HepG2 (cell line): ENCODE results near the gene ZNF3. TPM values are rescaled to one million over a fixed set of nuclear protein-coding genes. Genes with fewer than 3 reads are reported as not detected.

Source experiments
- ADNP ChIP-seq: sonication (generic); formaldehyde crosslinking; IDR thresholded peaks from 2 replicates; pipeline ENCODE4 v1.4.0; 2020; ENCODE audit warnings: missing genetic modification reagents
- ARID2 ChIP-seq: sonication (generic); formaldehyde crosslinking; IDR thresholded peaks from 2 replicates; pipeline ENCODE4 v1.8.1; 2022; ENCODE audit warnings: mild to moderate bottlenecking, missing genetic modification reagents, borderline replicate concordance
- EEA1 ChIP-seq: sonication (generic); formaldehyde crosslinking; IDR thresholded peaks from 2 replicates; pipeline ENCODE4 v1.5.1; 2020; ENCODE audit warnings: mild to moderate bottlenecking, missing genetic modification reagents, borderline replicate concordance
- FOXK2 ChIP-seq: fragments of 450-650 bp; IDR thresholded peaks from 2 replicates; pipeline ENCODE4 v1.6.1; 2016
- HOXA7 ChIP-seq: sonication (generic); formaldehyde crosslinking; IDR thresholded peaks from 2 replicates; pipeline ENCODE4 v1.8.1; 2022; ENCODE audit warnings: mild to moderate bottlenecking, missing genetic modification reagents, moderate library complexity
- MAF1 ChIP-seq: sonication (generic); formaldehyde crosslinking; IDR thresholded peaks from 2 replicates; pipeline ENCODE4 v1.5.0; 2020; ENCODE audit warnings: missing genetic modification reagents, borderline replicate concordance
- MAFG ChIP-seq: sonication (generic); formaldehyde crosslinking; IDR thresholded peaks from 2 replicates; pipeline ENCODE4 v1.5.1; 2020; ENCODE audit warnings: mild to moderate bottlenecking, missing genetic modification reagents
- NFATC3 ChIP-seq: sonication (generic); formaldehyde crosslinking; IDR thresholded peaks from 2 replicates; pipeline ENCODE4 v1.5.1; 2020; ENCODE audit warnings: mild to moderate bottlenecking, missing genetic modification reagents
- NR2C2 ChIP-seq: sonication (generic); formaldehyde crosslinking; IDR thresholded peaks from 2 replicates; pipeline ENCODE4 v1.4.0; 2020; ENCODE audit warnings: missing genetic modification reagents, mild to moderate bottlenecking, moderate library complexity, borderline replicate concordance
- PRMT3 ChIP-seq: sonication (generic); formaldehyde crosslinking; IDR thresholded peaks from 2 replicates; pipeline ENCODE4 v1.8.1; 2022; ENCODE audit warnings: low read depth, mild to moderate bottlenecking, moderate library complexity, missing genetic modification reagents, borderline replicate concordance
- RAD21 ChIP-seq: fragments of 450-650 bp; formaldehyde crosslinking; IDR thresholded peaks from 2 replicates; pipeline ENCODE4 v1.5.0; 2020; ENCODE audit warnings: mild to moderate bottlenecking
- SKI ChIP-seq: fragments of 450-650 bp; IDR thresholded peaks from one replicate; pipeline ENCODE4 v1.6.1; 2018; ENCODE audit warnings: mild to moderate bottlenecking; ENCODE audit not compliant: partially characterized antibody
- SMAD9 ChIP-seq: sonication (generic); formaldehyde crosslinking; IDR thresholded peaks from 2 replicates; pipeline ENCODE4 v1.5.1; 2020; ENCODE audit warnings: mild to moderate bottlenecking, missing genetic modification reagents
- SOX6 ChIP-seq, 2 experiments: fragments of 450-650 bp in 1 of 2; sonication (generic) in 1 of 2; formaldehyde crosslinking in 1 of 2; IDR thresholded peaks; 2 replicates each; pipeline versions ENCODE4 v1.4.0 to v1.6.1; 2017 to 2020; ENCODE audit warnings: antibody characterized with exemption in 1 of 2, mild to moderate bottlenecking in 1 of 2, missing genetic modification reagents in 1 of 2
- TBL1XR1 ChIP-seq: fragments of 150-350 bp; IDR thresholded peaks from 2 replicates; pipeline ENCODE4 v1.6.1; 2014; ENCODE audit warnings: borderline replicate concordance, low read length; ENCODE audit not compliant: partially characterized antibody
- XRCC5 ChIP-seq: fragments of 200-400 bp; formaldehyde crosslinking; optimal IDR thresholded peaks from 2 replicates; pipeline ENCODE3; 2017; ENCODE audit warnings: mild to moderate bottlenecking, low read length
- ZBTB8A ChIP-seq: sonication (generic); formaldehyde crosslinking; IDR thresholded peaks from 2 replicates; pipeline ENCODE4 v1.4.0; 2020; ENCODE audit warnings: mild to moderate bottlenecking, low read depth, missing genetic modification reagents, borderline replicate concordance
- ZEB1 ChIP-seq: IDR thresholded peaks from 2 replicates; pipeline ENCODE4 v1.6.1; 2012; ENCODE audit warnings: mild to moderate bottlenecking, low read depth, inconsistent platforms; ENCODE audit not compliant: insufficient replicate concordance
- ZFP82 ChIP-seq: sonication (generic); formaldehyde crosslinking; IDR thresholded peaks from 2 replicates; pipeline ENCODE4 v1.5.1; 2020; ENCODE audit warnings: mild to moderate bottlenecking, missing genetic modification reagents, borderline replicate concordance
- ZMAT3 ChIP-seq: sonication (generic); formaldehyde crosslinking; conservative IDR thresholded peaks from 2 replicates; pipeline ENCODE4 v1.7.0; 2021; ENCODE audit warnings: missing genetic modification reagents
- ZNF160 ChIP-seq: sonication (generic); formaldehyde crosslinking; IDR thresholded peaks from 2 replicates; pipeline ENCODE4 v1.8.0; 2022; ENCODE audit warnings: mild to moderate bottlenecking, inconsistent platforms, missing genetic modification reagents
- ZNF205 ChIP-seq: IDR thresholded peaks from 2 replicates; pipeline ENCODE4 v1.6.1; 2018; ENCODE audit warnings: missing biosample characterization, missing genetic modification reagents
- ZNF225 ChIP-seq: sonication (generic); formaldehyde crosslinking; IDR thresholded peaks from 2 replicates; pipeline ENCODE4 v1.4.0; 2020; ENCODE audit warnings: mild to moderate bottlenecking, missing genetic modification reagents
- ZNF543 ChIP-seq: sonication (generic); formaldehyde crosslinking; IDR thresholded peaks from 2 replicates; pipeline ENCODE4 v1.4.0; 2020; ENCODE audit warnings: mild to moderate bottlenecking, missing genetic modification reagents
- ZNF562 ChIP-seq: sonication (generic); formaldehyde crosslinking; IDR thresholded peaks from 2 replicates; pipeline ENCODE4 v1.8.0; 2022; ENCODE audit warnings: missing genetic modification reagents, borderline replicate concordance
- ZNF652 ChIP-seq: IDR thresholded peaks from 2 replicates; pipeline ENCODE4 v1.6.1; 2016; ENCODE audit warnings: low read depth, borderline replicate concordance
- ZNF703 ChIP-seq: sonication (generic); formaldehyde crosslinking; IDR thresholded peaks from 2 replicates; pipeline ENCODE4 v1.5.1; 2020; ENCODE audit warnings: missing genetic modification reagents, mild to moderate bottlenecking, moderate library complexity, borderline replicate concordance
- ZNF878 ChIP-seq: sonication (generic); formaldehyde crosslinking; IDR thresholded peaks from 2 replicates; pipeline ENCODE4 v1.8.1; 2023; ENCODE audit warnings: mild to moderate bottlenecking, missing genetic modification reagents, moderate library complexity
- polyA plus RNA-seq, 8 experiments: library from polyadenylated mRNA; depleted of rRNA in 3 of 8; stranded (reverse) in 7 of 8; unstranded in 1 of 8; fragments of >200 nt; fragmentation: Illumina TruSeq in 4 of 8; extraction: Trizol in 4 of 8; gene quantifications; 2 replicates each; pipeline versions ENCODE4 v1.2.1 to v1.2.3, GENCODE V29; 2011 to 2016; ENCODE audit warnings: low read depth in 4 of 8, missing spikeins in 1 of 8, mixed read lengths in 1 of 8; ENCODE audit not compliant: insufficient read depth in 1 of 8
- total RNA-seq, 5 experiments: library from RNA; depleted of rRNA; stranded (reverse); fragments of >200 nt; fragmentation: Illumina TruSeq; extraction: Trizol; gene quantifications; 2 replicates each; pipeline ENCODE4 v1.2.3, GENCODE V29; 2016; ENCODE audit warnings: low read depth in 1 of 5
- TF ChIP-seq, protein P1 (sequence below): sonication (generic); formaldehyde crosslinking; IDR thresholded peaks from 2 replicates; pipeline ENCODE4 v1.4.0; 2020; ENCODE audit warnings: mild to moderate bottlenecking, missing genetic modification reagents
- TF ChIP-seq, protein P2 (sequence below): sonication (generic); formaldehyde crosslinking; conservative IDR thresholded peaks from 2 replicates; pipeline ENCODE4 v1.8.0; 2022; ENCODE audit warnings: mild to moderate bottlenecking, moderate library complexity, missing genetic modification reagents

The ZNF3 gene
- total and polyA plus RNA-seq, 2 of the 13 experiments (the other 11 are each of a cell fraction or from before 2014, with no cell fraction given) = 33.7 to 56.9 TPM

DNA sequence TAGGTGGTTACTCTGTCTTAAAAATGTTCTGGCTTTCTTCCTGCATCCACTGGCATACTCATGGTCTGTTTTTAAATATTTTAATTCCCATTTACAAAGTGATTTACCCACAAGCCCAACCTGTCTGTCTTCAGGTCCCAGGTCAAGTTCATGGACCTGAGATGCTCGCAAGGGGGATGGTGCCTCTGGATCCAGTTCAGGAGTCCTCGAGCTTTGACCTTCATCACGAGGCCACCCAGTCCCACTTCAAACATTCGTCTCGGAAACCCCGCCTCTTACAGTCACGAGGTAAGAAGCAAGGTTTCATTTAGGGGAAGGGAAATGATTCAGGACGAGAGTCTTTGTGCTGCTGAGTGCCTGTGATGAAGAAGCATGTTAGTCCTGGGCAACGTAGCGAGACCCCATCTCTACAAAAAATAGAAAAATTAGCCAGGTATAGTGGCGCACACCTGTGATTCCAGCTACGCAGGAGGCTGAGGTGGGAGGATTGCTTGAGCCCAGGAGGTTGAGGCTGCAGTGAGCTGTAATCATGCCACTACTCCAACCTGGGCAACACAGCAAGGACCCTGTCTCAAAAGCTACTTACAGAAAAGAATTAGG lies 57.4 kb downstream of the ZNF3 start (continued):
- TF ChIP-seq ZNF652 (CRISPR knock-in tag) = no peak; the same call in 1 of the 2 replicates
- TF ChIP-seq ZNF160 = no peak
- TF ChIP-seq ZNF562 (CRISPR knock-in tag) = no peak
- TF ChIP-seq ZNF543 (CRISPR knock-in tag) = no peak
- TF ChIP-seq HOXA7 (CRISPR knock-in tag) = no peak
- no peak for TF ChIP-seq ZNF878
- no peak for TF ChIP-seq FOXK2
- TF ChIP-seq MAF1 = no peak
- TF ChIP-seq ARID2 (CRISPR knock-in tag) = 0 out of 2 replicates have a peak, but pooled peaks have one; percentile 33
- TF ChIP-seq ZMAT3 = no peak
- TF ChIP-seq ZNF703 (CRISPR knock-in tag) = no peak
- TF ChIP-seq EEA1 (CRISPR knock-in tag) = no peak
- no peak for TF ChIP-seq ZBTB8A (CRISPR knock-in tag)
- peak; percentile 60; the same call in 1 of the 2 replicates for TF ChIP-seq NR2C2 (CRISPR knock-in tag)
- no peak for TF ChIP-seq MAFG (CRISPR knock-in tag)
- TF ChIP-seq ADNP (CRISPR knock-in tag) = no peak
- no peak for TF ChIP-seq SOX6 (IDR thresholded peaks at IDR 0.05)
- TF ChIP-seq SOX6 (CRISPR knock-in tag; IDR thresholded peaks at IDR 0.05) = peak; percentile 77
- no peak for TF ChIP-seq NFATC3 (CRISPR knock-in tag)
- TF ChIP-seq, protein P1, sequence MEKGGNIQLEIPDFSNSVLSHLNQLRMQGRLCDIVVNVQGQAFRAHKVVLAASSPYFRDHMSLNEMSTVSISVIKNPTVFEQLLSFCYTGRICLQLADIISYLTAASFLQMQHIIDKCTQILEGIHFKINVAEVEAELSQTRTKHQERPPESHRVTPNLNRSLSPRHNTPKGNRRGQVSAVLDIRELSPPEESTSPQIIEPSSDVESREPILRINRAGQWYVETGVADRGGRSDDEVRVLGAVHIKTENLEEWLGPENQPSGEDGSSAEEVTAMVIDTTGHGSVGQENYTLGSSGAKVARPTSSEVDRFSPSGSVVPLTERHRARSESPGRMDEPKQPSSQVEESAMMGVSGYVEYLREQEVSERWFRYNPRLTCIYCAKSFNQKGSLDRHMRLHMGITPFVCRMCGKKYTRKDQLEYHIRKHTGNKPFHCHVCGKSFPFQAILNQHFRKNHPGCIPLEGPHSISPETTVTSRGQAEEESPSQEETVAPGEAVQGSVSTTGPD = no peak
- TF ChIP-seq SMAD9 (CRISPR knock-in tag) = no peak
- TF ChIP-seq TBL1XR1 = peak; percentile 82
- no peak for TF ChIP-seq ZFP82 (CRISPR knock-in tag)
- TF ChIP-seq ZNF225 (CRISPR knock-in tag) = no peak
- TF ChIP-seq RAD21 = no peak
- TF ChIP-seq SKI = peak; percentile 97
- no peak for TF ChIP-seq PRMT3 (CRISPR knock-in tag)
- peak; percentile 99 for TF ChIP-seq ZNF205
- TF ChIP-seq, protein P2, sequence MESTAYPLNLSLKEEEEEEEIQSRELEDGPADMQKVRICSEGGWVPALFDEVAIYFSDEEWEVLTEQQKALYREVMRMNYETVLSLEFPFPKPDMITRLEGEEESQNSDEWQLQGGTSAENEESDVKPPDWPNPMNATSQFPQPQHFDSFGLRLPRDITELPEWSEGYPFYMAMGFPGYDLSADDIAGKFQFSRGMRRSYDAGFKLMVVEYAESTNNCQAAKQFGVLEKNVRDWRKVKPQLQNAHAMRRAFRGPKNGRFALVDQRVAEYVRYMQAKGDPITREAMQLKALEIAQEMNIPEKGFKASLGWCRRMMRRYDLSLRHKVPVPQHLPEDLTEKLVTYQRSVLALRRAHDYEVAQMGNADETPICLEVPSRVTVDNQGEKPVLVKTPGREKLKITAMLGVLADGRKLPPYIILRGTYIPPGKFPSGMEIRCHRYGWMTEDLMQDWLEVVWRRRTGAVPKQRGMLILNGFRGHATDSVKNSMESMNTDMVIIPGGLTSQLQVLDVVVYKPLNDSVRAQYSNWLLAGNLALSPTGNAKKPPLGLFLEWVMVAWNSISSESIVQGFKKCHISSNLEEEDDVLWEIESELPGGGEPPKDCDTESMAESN (CRISPR knock-in tag) = 0 out of 2 replicates have a peak, but pooled peaks have one; percentile 21
- TF ChIP-seq ZEB1 = no peak
- TF ChIP-seq XRCC5 = no peak
